Coronary artery (tissue), 2 donors: ENCODE data around the gene ADGRL3.

Source experiments
- DNase-seq: peaks from one replicate; pipeline ENCODE4 v3.0.0-alpha.2; 2017; ENCODE audit warnings: low spot score
- H3K27ac ChIP-seq, 2 donors: fragments of 200-600 bp; sonication (generic); one replicate each; pipeline ENCODE4 v1.5.1; 2016 to 2019
- H3K4me3 ChIP-seq: fragments of 200-600 bp; sonication (generic); 2 replicates; pipeline ENCODE4 v1.5.1; 2016; ENCODE audit warnings: mild to moderate bottlenecking, moderate library complexity
- TF ChIP-seq, protein P1 (sequence below): fragments of 200-600 bp; sonication (generic); IDR thresholded peaks from one replicate; pipeline ENCODE4 v1.5.1; 2019; ENCODE audit warnings: antibody characterized with exemption

ADGRL3 gene

DNA sequence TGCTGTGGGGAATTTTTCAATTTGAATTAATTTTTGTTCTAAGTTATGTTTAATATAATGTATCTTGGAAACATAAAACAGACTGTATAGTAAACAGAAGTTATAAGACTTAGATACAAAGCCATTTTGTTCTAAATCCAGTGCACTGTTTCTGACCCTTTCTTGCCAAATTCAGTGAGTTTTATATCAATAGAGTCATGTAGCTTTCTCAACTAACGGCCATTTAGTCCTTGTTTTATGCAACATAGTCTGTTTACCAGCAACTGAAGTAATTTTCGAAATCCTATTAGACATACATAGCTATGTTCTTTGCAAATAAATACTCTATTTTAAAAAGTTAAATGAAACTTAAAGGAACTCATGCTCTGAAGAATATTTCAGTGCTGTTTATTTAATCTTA, 242.8 kb downstream of the ADGRL3 start:
- TF ChIP-seq, protein P1, sequence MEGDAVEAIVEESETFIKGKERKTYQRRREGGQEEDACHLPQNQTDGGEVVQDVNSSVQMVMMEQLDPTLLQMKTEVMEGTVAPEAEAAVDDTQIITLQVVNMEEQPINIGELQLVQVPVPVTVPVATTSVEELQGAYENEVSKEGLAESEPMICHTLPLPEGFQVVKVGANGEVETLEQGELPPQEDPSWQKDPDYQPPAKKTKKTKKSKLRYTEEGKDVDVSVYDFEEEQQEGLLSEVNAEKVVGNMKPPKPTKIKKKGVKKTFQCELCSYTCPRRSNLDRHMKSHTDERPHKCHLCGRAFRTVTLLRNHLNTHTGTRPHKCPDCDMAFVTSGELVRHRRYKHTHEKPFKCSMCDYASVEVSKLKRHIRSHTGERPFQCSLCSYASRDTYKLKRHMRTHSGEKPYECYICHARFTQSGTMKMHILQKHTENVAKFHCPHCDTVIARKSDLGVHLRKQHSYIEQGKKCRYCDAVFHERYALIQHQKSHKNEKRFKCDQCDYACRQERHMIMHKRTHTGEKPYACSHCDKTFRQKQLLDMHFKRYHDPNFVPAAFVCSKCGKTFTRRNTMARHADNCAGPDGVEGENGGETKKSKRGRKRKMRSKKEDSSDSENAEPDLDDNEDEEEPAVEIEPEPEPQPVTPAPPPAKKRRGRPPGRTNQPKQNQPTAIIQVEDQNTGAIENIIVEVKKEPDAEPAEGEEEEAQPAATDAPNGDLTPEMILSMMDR, result no peak
- H3K4me3 ChIP-seq, result no peak overlapping the region
- no peak for DNase-seq
- H3K27ac ChIP-seq, result no peak overlapping the region

DNA sequence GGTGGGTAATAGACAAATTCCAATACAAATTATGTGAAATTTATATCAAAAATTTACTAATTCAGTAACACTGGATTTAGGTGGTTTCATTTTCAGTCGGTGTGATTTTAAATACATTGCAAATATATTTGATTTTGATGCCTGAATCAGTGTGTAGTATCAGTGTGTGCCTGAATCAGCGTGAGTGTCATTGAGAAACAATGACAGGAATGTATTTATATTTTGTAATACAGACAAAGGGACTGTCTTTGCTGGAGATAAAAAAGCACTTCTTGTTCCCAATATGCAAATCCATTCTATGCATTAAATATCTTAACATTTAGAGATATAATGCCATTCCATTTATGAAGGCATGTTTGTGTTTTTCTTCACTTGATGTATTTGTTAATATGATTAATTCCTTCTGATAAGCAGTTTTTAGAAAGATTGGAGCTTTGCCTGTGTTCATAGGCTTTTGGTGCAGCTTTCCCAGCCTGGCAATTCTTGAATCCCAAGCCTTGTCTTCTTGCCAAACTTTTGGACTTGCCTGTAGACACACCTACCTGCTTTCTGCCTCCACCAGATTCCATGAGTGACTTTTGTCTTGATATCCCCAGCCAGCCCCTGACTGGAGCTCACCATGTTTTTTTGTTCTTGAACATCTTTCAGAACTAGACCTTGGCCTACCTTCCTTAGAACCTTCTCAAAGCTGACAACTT, 243.8 kb downstream of the ADGRL3 start:
- TF ChIP-seq, protein P1, result no peak
- H3K4me3 ChIP-seq, result no peak overlapping the region
- no peak overlapping the region for H3K27ac ChIP-seq
- DNase-seq, result no peak

DNA sequence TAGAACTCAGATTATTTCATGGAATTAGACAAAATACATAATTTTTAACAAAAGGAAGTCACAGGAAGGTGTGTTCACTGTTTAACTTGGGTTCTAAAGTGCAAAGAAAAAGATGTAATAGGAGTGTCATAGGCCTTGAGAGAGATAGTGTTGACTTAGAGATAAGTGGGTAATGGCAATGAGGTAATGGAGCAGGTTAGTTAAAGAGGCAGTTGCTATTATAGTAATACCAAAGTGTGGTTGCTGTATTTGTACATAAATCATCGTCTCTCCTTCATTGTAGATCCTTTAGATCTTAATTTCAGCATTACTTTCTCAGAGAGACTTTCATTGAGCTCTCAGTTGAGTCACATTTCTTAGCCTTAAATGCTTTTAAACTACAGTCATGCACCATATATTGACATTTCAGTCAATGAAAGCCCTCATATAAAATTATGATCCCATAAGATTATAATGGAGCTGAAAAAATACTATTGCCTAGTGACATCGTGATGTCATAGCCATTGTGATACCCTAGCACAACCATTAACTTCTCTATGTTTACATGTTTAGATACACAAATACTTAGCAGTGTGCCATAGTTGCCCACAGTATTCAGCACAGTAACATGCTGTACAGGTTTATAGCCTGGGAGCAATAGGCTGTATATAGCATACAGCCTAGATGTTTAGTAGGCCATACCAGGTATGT, 245.4 kb downstream of the ADGRL3 start:
- TF ChIP-seq, protein P1, result no peak
- H3K27ac ChIP-seq, result no peak overlapping the region
- no peak overlapping the region for H3K4me3 ChIP-seq
- no peak for DNase-seq

DNA sequence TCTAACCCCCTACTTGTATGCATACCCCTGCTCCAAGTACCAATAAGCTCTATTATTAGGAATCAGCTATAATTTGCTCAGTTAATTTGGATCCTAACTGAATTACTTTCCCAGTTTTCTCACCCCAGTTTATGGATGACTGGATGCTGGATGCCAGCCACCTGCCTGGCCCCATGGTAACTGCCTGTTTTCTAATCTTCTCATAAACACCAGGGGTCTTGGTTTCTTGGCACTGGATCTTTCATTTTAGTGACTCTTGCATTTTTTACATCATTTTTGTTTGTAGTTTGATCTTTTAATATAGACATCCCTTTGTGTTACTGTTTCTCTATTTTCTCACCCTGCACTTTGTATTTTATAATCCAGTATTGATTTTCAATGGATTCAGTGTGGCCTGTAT, 246.8 kb downstream of the ADGRL3 start:
- Histone ChIP-seq H3K4me3 (no peak overlapping the region), H3K27ac (no peak overlapping the region)
- no peak for DNase-seq
- TF ChIP-seq, protein P1, result no peak

DNA sequence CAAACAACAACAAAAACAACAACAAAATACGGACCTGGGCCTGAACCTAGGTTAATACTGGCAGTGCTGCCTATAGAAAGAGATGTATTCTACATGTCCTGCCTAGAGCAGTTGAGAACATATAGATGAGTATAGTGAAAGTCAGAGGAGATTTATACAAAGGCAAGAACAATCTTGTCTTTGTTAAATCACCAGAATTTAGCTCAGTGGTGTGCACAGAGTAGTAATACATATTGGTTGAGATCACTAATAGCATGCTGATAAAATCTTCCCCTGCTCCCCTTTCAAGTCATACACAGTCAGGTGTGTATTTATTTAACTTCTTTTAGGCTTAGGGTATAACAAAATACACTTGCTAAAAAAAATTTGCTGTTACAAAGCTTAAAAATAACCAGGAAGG, 247.8 kb downstream of the ADGRL3 start:
- no peak overlapping the region for H3K4me3 ChIP-seq
- H3K27ac ChIP-seq, result no peak overlapping the region

DNA sequence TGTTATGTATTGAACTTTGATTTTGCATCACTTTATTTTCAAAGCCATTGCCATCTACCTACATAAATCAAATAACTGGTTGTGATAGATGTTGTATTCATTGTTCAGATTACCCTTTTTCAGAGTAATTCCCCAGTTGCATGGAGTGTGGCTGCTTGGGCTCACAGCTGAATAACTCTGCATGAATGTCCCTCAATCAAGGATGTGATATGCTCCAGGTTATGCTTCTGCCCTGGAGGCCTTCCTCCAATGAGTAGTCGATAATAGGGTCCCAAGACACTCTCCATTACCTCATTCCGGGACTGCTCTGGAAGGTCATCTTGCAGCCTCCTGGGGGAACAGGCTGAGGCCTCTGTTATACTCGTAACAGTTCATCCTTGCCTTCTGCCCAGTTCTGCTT, 251.8 kb downstream of the ADGRL3 start:
- TF ChIP-seq, protein P1, result no peak
- H3K27ac ChIP-seq, result no peak overlapping the region
- no peak for DNase-seq
- no peak overlapping the region for H3K4me3 ChIP-seq

More for the DNA sequence above, 247.8 kb downstream of the ADGRL3 start:
- DNase-seq, result no peak
- TF ChIP-seq, protein P1, result no peak

DNA sequence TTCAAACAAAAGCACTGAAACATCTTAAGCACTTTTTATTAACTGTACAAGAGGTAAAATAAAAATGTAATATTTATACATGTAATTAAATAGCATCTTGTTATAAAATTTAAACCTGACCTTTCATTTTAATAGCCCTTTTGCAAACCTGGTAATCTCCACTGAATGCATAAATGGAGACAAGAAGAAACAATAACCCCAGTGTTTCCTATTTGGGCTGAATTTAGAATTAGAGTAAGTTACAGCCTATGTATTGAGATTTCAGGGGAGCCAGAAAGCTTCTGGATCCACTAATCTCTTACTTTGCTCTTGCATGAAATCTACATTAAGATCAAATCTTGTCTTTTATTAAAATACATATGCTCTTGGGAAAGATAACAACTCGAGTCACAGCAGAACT, 261.8 kb downstream of the ADGRL3 start:
- TF ChIP-seq, protein P1, result no peak
- H3K27ac ChIP-seq, result no peak overlapping the region
- no peak for DNase-seq
- H3K4me3 ChIP-seq, result no peak overlapping the region
